Panc1 (cell line): ENCODE data around the gene GPC3. TPM values are rescaled to one million over a fixed set of nuclear protein-coding genes. Genes with fewer than 3 reads are reported as not detected.
"Not testable (repeated sequence)": the region's sequence is repeated elsewhere in the genome, so short reads cannot be mapped to it uniquely, and the experiment has no call there.

Experiments
- ATAC-seq: fragments of 200-7000 bp; cut with Tn5 transposase; 2 replicates; pipeline ENCODE4 v1.9.1; 2020; ENCODE audit warnings: mild to moderate bottlenecking, moderate library complexity
- BruUV-seq: library from RNA; stranded (reverse); fragments of 400-500 nt; replicated peaks from 2 replicates; lab custom pipeline; 2021; lab: Mats Ljungman, UMichigan
- CTCF ChIA-PET: fragments of 300-600 bp; sonication (Branson Sonifier 250); formaldehyde crosslinking; loops from one replicate; lab custom pipeline; 2022; ENCODE audit warnings: antibody characterized with exemption; lab: Charles Lee
- POLR2A ChIA-PET: fragments of 300-600 bp; sonication (Branson Sonifier 250); formaldehyde crosslinking; loops from one replicate; lab custom pipeline; 2022; ENCODE audit warnings: antibody characterized with exemption; lab: Charles Lee
- DNase-seq: peaks from one replicate; pipeline ENCODE4 v3.0.0-alpha.2; 2010; ENCODE audit warnings: low read depth, low spot score
- H3K27ac ChIP-seq: 2 replicates; pipeline ENCODE4 v1.5.1; 2011; ENCODE audit warnings: mild to moderate bottlenecking, low read length, inconsistent platforms
- H3K27me3 ChIP-seq: fragments of 200-500 bp; sonication (Bioruptor generic); 2 replicates; pipeline ENCODE4 v1.6.0; 2014; ENCODE audit warnings: low read length, inconsistent platforms; ENCODE audit not compliant: control insufficient read depth, insufficient read depth
- H3K36me3 ChIP-seq: fragments of 200-500 bp; sonication (Bioruptor generic); 2 replicates; pipeline ENCODE4 v1.5.1; 2014; ENCODE audit warnings: inconsistent platforms, mild to moderate bottlenecking, low read length, moderate library complexity; ENCODE audit not compliant: control insufficient read depth, insufficient read depth
- H3K4me1 ChIP-seq: 2 replicates; pipeline ENCODE4 v1.5.1; 2011; ENCODE audit warnings: inconsistent platforms, mild to moderate bottlenecking, low read length, moderate library complexity; ENCODE audit not compliant: control insufficient read depth, insufficient read depth
- H3K4me3 ChIP-seq, 2 experiments: 2 replicates each; pipeline ENCODE4 v1.5.1; 2011 to 2012; ENCODE audit warnings: low read depth in 2 of 2, low read length in 2 of 2, mild to moderate bottlenecking in 2 of 2, inconsistent platforms in 1 of 2, moderate library complexity in 1 of 2
- H3K9me3 ChIP-seq: fragments of 200-500 bp; sonication (Bioruptor generic); 2 replicates; pipeline ENCODE4 v1.5.1; 2014; ENCODE audit warnings: low read depth, mild to moderate bottlenecking, inconsistent platforms, low read length, moderate library complexity; ENCODE audit not compliant: control insufficient read depth, insufficient read depth
- POLR2AphosphoS5 ChIP-seq: IDR thresholded peaks from 2 replicates; pipeline ENCODE4 v1.6.1; 2012; ENCODE audit warnings: mild to moderate bottlenecking, low read depth, low read length, moderate library complexity
- SIN3A ChIP-seq: IDR thresholded peaks from 2 replicates; pipeline ENCODE4 v1.6.1; 2012; ENCODE audit warnings: low read depth, mild to moderate bottlenecking, low read length, moderate library complexity, borderline replicate concordance; ENCODE audit not compliant: insufficient read depth
- TCF7L2 ChIP-seq: IDR thresholded peaks from 2 replicates; pipeline ENCODE4 v1.6.1; 2011; ENCODE audit warnings: mild to moderate bottlenecking, low read depth, low read length, inconsistent platforms
- in situ Hi-C: cut with HindIII; loops from 2 replicates; pipeline ENCODE4 v1.10.0; 2016; ENCODE audit warnings: low sequenced_read_pairs, low pct_unique_long_range_greater_than_20kb
- intact Hi-C: fragments of 100-400 bp; cut with micrococcal nuclease; formaldehyde crosslinking; loops from one replicate; pipeline ENCODE4 v1.10.0; 2022; ENCODE audit not compliant: unreplicated experiment
- total RNA-seq: library from RNA; stranded (reverse); gene quantifications from one replicate; pipeline ENCODE4 v1.2.1, GENCODE V29; 2021; ENCODE audit not compliant: unreplicated experiment
- TF ChIP-seq, protein P1 (sequence below): fragments of 450-650 bp; IDR thresholded peaks from 2 replicates; pipeline ENCODE4 v1.5.1; 2017; ENCODE audit warnings: mild to moderate bottlenecking
- TF ChIP-seq, protein P2 (sequence below), 2 experiments: IDR thresholded peaks; 2 replicates each; pipeline ENCODE4 v1.6.1; 2011 to 2012; ENCODE audit warnings: low read depth in 2 of 2, control low read depth in 1 of 2, low read length in 1 of 2, mild to moderate bottlenecking in 1 of 2, moderate library complexity in 1 of 2; ENCODE audit not compliant: insufficient read depth in 1 of 2

GPC3 gene
- total RNA-seq, 1 experiment from 2014 or later = 0.95 TPM

GRCh38 chrX:133991814-133992213 is 6.4 kb upstream of the GPC3 start:
- no TSS peak for BruUV-seq
- no peak for ATAC-seq
- TF ChIP-seq, protein P1, sequence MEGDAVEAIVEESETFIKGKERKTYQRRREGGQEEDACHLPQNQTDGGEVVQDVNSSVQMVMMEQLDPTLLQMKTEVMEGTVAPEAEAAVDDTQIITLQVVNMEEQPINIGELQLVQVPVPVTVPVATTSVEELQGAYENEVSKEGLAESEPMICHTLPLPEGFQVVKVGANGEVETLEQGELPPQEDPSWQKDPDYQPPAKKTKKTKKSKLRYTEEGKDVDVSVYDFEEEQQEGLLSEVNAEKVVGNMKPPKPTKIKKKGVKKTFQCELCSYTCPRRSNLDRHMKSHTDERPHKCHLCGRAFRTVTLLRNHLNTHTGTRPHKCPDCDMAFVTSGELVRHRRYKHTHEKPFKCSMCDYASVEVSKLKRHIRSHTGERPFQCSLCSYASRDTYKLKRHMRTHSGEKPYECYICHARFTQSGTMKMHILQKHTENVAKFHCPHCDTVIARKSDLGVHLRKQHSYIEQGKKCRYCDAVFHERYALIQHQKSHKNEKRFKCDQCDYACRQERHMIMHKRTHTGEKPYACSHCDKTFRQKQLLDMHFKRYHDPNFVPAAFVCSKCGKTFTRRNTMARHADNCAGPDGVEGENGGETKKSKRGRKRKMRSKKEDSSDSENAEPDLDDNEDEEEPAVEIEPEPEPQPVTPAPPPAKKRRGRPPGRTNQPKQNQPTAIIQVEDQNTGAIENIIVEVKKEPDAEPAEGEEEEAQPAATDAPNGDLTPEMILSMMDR = no peak
- TF ChIP-seq SIN3A (no peak), TCF7L2 (no peak), POLR2AphosphoS5 (no peak)
- TF ChIP-seq, protein P2, sequence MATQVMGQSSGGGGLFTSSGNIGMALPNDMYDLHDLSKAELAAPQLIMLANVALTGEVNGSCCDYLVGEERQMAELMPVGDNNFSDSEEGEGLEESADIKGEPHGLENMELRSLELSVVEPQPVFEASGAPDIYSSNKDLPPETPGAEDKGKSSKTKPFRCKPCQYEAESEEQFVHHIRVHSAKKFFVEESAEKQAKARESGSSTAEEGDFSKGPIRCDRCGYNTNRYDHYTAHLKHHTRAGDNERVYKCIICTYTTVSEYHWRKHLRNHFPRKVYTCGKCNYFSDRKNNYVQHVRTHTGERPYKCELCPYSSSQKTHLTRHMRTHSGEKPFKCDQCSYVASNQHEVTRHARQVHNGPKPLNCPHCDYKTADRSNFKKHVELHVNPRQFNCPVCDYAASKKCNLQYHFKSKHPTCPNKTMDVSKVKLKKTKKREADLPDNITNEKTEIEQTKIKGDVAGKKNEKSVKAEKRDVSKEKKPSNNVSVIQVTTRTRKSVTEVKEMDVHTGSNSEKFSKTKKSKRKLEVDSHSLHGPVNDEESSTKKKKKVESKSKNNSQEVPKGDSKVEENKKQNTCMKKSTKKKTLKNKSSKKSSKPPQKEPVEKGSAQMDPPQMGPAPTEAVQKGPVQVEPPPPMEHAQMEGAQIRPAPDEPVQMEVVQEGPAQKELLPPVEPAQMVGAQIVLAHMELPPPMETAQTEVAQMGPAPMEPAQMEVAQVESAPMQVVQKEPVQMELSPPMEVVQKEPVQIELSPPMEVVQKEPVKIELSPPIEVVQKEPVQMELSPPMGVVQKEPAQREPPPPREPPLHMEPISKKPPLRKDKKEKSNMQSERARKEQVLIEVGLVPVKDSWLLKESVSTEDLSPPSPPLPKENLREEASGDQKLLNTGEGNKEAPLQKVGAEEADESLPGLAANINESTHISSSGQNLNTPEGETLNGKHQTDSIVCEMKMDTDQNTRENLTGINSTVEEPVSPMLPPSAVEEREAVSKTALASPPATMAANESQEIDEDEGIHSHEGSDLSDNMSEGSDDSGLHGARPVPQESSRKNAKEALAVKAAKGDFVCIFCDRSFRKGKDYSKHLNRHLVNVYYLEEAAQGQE (IDR thresholded peaks at IDR 0.05; ENCODE audit: insufficient read depth in 1 of 2, low read depth in 2 of 2, low read length in 1 of 2) = no peak
- intact Hi-C loops (no loop called here), in situ Hi-C loops (no loop called here)
- Histone ChIP-seq H3K27me3 (peaks cover 6% of the 10 kb centered on the region; the same call in 1 of the 2 replicates), H3K9me3 (no peaks in the 10 kb centered on the region), H3K4me3 (no peak overlapping the region), H3K36me3 (no peaks in the 10 kb centered on the region), H3K4me1 (no peaks in the 10 kb centered on the region), H3K27ac (no peak overlapping the region)
- ChIA-PET CTCF (no interaction called here), POLR2A (no interaction called here)
- no peak for DNase-seq

- POLR2A ChIA-PET, H3K4me1 ChIP-seq, in situ Hi-C loops, ATAC-seq, BruUV-seq, intact Hi-C loops, H3K27ac ChIP-seq, H3K36me3 ChIP-seq, H3K4me3 ChIP-seq, DNase-seq, H3K9me3 ChIP-seq, CTCF ChIA-PET: not testable (repeated sequence)
- peaks cover 10% of the 10 kb centered on the region for H3K27me3 ChIP-seq
These were observed 5.7 kb upstream of the GPC3 start for GRCh38 chrX:133991057-133991456.

DNA sequence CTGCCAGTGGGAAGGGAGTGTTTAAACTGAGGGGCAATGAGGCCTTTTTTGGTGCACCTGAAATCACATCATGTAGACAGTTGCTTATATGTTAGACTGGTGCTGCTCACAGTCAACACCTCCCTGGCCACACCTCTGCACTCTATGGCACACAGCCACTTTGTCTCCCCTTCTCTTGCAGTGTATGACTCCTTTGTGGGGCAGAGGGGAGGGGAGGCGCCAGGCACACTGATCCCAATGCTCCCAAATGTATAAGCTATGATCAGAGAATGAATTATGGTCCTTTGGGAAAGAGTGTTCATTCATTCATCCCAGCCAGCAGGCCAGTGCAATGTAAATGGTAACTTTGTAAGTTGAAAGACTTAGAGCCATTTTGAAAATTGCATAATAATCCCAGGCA is 4.6 kb upstream of the GPC3 start:
- no peak for DNase-seq
- no peaks in the 10 kb centered on the region for H3K36me3 ChIP-seq
- ATAC-seq = no peak
- ChIA-PET POLR2A (interaction anchor here (0.6 to 0.7 kb wide), 2 partner anchors 157 to 763 kb away, joined by 3 read pairs; no protein-coding TSS in a partner anchor), CTCF (no interaction called here)
- in situ Hi-C loops (no loop called here), intact Hi-C loops (no loop called here)
- TF ChIP-seq, protein P2 (IDR thresholded peaks at IDR 0.05; ENCODE audit: insufficient read depth in 1 of 2, low read depth in 2 of 2, low read length in 1 of 2) = no peak
- TF ChIP-seq POLR2AphosphoS5 = no peak
- TF ChIP-seq, protein P1 = no peak
- TF ChIP-seq TCF7L2 = no peak
- TF ChIP-seq SIN3A = no peak
- BruUV-seq = no TSS peak
- H3K27me3 ChIP-seq = peaks cover 11% of the 10 kb centered on the region
- no peaks in the 10 kb centered on the region for H3K9me3 ChIP-seq
- no peak overlapping the region for H3K27ac ChIP-seq
- H3K4me3 ChIP-seq = no peak overlapping the region
- peaks cover 4% of the 10 kb centered on the region; the same call in 1 of the 2 replicates for H3K4me1 ChIP-seq
